Activated CD8-positive, alpha-beta memory T cell treated with anti-CD3 and anti-CD28 coated beads for 48 hours (primary cell): ENCODE data around the gene CDH4.
"Not testable (repeated sequence)": the region's sequence is repeated elsewhere in the genome, so short reads cannot be mapped to it uniquely, and the experiment has no call there.

ENCODE experiments used
- DNase-seq, 3 experiments: peaks; one replicate each; pipeline ENCODE4 v3.0.0-alpha.2; 2020; ENCODE audit warnings: low read depth in 2 of 3, low spot score in 2 of 3

CDH4 gene

DNA sequence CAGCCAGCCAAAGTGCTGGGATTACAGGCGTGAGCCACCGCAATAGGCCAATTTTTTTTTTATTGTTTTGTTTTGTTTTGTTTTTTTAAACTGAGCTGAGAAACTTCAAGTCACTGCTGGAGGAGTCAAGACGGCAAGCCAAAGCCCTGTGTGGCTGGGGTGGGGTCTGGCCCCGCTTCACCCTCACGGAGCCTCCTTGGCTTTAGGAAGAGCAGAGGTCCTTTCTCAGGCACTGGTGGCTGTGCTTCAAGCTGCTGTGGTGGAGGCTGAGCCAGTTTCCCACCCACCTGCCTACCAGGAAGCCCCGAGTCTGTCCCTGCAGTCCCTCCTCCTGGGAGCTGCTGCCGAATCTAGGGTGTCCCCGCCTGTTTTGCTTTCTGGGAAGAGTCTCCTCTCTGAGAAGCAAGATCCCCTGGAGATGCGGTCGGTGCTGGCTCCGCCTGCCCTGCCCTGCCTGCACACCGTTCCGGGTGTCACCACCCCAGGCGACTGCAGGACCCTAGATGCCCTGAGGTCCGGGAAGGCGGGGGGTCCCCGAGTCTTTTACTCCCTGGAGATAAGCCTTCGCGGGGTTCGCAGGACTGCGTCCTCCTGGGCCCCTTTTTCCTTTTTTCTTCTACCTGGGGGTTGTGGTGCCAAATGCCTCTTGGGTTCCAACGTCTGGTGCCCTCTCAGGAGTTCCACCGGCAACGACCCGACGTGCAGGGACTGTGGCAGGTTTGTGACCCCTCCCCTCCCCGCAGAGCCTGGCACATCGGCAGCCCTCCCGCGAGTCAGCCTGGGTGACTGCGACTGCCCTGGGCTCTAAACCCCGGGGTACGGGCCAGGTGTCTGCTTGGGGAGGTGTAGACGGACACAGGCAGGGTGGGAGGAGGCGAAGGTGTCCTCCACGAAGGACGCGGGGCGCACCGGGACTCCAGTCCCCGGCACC is 712.9 kb downstream of the CDH4 start:
- no peak for DNase-seq

DNA sequence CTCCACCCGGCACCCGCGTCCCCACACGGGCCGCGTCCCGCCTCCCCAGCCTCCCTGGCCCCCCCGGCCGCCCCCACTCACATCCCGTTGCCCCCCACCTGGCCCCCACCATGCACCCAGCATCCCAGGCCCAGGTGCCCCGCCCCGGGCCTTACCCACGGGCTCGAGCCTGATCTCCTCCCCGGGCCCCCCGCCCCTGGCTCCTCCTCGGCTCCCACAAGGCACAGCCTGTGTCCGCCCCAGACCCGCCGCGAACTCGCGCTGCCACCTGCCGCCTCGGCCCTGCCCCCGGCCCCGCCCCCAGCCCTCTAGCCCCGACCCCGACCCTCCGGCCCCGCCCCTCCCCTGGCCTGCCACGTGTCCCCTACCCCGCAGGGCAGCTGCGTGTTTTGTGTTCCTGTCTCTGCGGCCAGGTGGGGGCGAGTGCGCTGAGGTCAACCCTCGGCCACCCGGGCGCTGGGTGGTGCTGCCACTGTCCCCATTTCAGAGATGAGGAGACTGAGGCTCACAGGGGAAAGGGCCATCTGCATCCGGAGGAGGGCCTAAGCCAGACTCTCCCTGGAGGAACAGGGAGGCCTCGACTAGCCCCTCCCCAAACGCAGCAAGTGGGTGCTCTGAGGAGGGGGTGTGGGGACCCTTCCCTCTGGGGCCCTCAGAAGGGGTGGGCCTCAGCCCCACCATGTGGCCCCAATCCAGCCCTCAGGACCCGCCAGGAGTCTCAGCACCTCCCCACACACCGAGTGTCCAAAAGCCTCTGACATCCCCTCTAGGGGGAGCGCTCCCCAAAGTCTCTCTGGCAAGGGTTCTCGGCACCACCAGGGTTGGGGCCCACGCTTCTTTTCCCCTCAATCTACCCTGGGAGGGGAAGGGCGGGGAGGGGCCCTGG is 713.8 kb downstream of the CDH4 start:
- DNase-seq, result no peak

DNA sequence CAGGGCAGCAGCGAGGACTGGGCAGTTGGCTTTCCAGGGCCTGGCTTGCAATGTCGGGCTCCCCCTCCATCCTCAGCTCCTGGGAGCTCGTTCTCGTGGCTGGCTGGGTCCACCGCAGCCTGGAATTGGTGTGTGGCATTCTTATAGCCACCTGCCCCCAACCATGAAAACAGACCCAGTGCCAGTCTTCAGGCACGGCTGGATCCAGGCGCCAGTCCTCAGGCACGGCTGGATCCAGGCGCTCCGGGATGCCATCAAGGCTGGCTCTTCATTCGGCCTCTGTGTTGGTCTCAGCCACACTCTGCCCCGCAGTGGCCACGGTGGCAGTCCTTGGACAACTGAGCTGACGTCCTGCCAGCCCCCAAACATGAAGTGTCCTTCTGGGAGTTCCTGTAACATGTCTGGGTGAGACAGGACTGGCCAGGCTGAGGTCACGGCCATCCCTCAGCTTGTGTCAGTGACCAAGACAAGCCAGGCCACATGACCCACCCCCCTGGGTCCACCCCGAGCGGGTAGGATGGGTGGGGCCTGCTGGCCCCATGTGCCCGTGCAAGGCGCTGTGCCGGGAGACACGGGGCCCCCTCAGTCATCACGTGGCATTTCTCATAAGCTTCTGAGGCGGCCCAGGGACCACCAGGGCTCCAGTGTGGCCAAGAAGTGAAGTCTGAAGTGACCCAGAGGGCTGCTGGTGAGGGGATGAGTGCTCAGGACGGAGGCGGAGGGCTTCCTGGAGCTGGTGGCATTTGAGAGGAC is 714.6 kb downstream of the CDH4 start:
- DNase-seq, result no peak

DNA sequence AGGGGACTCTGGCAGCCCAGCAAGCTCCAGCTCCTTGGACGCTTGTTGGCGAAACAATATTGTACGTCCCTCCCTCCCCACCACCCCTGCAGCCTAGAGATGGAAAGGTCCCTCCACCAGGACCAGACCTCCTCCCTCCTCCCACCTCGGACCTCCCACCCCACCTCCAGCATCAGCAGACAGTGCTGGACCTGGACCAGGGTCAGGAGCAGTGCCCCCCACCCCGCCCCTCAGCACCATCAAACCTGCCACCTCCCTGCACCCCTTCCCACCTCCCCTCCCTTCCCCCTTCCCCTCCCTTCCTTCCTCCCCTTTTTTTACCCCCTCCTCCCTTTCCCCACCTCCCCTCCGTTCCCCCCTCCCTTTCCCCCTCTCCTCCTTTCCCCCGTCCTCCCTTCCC is 715.2 kb downstream of the CDH4 start:
- no peak for DNase-seq

DNA sequence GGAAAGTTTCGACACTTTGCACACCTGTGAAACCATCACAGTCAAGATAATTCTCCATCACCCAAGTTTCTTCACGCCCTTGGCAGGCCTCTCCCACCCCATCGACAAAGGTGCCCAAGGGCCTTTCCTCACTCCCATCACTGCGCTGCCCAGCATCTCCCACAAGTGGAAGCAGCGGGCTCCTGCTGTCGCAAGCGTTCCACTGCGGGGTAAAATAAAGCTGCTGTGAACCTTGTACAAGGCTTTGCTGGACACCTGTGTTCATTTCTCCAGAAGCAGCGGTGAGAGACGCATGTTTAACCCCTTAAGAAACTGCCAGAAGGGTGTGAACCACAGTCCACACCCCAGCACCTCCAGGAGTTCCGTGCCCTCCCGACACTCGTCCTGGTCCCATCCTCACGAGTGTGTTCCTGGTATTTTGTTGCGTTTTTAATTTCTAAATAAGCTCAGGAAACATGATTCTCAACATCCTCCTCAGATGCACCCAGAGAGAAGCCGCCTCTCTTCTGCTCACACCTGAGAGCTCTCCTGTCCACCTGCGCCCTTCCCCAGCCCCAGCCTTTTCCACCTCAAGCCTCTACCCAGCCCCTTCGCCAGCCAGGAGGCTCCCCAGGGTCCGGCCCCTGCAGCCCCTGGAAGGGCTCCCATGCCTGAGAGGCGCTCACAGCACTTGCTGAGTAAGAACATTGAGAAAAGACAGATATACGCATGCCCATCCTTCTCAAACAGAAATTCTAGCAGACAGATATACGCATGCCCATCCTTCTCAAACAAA is 716.2 kb downstream of the CDH4 start:
- no peak for DNase-seq

DNA sequence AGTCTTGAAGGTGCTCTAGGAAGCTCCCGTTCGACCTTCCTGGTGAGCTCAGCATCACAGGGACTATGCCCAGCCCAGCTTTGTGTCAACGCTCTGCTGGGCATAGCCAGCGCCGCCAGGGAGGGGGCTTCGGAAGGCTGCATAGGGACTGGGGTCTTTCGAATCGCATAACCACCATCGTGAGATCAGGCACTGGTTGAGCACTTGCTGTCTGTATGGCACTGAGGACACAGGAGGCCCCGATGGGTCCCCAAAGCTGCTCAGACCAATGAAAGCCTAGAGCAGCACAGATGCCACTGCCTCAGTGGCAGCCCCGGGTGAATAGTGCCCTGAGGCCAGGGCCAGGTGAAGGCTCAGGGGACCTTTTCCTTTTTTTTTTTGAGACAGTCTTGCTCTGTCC is 716.9 kb downstream of the CDH4 start:
- no peak for DNase-seq

DNA sequence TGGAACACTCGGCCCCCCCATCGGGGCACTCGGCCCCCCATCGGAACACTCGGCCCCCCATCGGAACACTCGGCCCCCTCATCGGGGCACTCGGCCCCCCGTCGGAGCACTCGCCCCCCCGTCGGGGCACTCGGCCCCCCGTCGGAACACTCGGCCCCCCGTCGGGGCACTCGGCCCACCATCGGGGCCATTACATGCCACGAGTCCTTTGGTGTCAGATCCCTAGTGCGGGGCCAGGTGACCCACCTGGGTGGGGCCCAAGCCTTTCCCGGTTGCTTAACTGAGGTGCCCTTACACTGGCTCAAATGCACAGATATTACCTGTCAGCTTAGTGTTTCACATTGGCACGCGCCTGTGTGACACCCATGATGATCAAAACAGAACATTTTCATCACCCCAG is 717.7 kb downstream of the CDH4 start:
- no peak for DNase-seq

DNA sequence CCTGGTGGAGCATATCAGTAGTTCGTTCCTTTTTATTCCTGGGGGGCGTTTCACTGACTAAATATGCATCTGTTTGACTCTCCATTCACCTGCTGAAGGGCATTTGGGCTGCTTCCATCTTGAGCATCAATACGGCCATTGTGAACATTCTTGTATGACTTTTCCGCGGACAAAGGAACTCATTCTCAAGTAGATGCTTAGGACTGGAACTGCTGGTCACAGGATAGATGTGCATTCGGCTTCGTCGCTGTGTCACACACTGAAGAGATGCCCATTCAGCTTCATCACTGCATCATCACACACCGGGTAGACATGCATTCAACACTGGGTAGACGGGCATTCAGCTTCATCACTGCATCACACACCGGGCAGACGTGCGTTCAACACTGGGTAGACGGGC is 718.3 kb downstream of the CDH4 start:
- DNase-seq, result no peak

DNA sequence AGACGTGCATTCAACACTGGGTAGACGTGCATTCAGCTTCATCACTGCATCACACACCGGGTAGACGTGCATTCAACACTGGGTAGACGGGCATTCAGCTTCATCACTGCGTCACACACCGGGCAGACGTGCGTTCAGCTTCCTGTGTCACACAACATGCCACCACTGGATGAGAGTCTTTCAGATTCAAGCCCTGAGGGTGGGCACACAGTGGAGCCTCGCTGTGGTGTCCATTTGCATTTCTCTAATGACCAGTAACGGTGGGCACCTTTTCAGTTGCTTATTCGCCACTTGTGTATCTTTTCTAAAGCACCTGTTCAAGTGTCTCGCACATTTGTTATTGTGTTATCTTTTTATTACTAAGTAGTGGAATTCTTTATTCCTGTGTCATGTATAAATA is 719.5 kb downstream of the CDH4 start:
- DNase-seq, result not testable (repeated sequence)

DNA sequence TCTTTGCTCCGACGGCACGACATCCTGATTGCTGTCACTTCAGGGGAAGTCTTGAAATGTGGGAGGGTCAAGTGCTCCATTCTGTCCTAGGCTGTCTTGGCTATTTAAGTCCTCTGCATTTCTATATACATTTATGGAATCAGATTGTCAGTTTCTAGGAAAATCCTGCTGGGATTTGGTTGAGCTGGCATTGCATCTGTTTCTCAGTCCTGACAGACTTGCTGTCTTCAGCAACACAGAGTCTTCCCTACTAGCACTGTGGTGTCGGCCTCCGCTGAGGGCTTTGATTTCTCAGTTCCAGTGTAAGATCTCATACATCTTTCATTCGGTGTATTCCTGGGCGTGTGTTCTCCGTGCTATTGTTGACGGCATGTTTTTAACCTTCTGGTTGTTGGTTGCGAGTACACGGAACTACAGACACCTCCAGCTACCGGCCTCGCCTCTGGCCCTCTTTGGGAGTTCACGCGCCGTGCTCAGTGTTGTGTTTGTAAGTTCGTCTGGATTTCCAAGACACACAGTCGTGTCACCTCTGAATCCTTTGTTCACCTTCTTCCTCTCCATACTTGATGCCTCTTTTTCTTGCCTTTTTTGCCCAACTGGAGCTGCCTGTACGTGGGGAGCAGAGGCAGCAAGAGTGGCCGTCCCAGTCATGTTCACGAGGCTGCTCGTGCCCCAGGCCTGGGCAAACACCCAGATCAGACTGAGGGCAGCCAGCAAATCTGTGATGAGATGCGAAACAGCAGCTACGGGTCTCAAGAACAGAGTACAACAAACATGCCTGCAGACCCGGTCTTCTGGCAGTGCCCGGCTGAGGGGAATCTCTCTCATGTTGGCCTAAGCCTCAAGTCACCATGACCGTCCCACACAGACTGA is 720.8 kb downstream of the CDH4 start:
- DNase-seq, result no peak

DNA sequence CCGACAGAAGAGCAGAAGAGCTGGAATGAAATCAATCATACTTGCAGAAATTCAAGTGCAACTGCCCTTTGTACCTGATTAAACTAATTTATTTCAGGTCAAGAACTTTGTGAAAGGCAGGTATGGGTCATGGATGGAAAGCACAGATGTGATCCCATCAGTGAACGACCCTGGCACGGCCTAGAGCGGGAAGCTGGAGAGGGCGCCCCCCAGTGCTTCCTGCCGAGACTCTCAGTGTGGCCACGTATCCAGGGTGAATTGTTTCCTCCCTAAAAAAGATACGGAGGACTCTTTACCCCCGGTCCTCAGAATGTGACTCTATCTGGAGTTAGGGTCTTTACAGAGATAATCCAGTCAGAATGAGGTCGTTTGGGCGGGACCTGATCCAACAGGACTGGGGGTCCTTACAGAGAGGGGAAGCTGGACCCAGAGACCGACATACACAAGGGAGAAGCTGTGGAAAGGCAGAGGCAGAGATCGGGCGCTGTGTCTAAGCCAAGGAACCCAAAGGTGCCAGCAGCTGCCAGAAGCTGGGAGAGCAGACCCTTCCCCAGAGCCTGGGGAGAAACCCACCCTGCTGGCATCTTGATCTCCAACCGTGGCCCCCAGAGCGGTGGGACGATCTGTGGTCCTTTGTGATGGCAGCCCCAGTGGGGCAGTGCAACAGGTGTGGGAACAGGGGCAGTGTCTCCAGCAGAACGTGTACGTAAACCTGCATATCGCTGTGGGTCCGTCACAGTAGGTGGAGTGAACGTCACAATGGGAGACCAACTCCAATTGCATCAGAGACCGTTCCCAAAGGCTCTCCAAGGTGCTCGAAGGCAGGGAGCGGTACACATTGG is 721.7 kb downstream of the CDH4 start:
- no peak for DNase-seq

DNA sequence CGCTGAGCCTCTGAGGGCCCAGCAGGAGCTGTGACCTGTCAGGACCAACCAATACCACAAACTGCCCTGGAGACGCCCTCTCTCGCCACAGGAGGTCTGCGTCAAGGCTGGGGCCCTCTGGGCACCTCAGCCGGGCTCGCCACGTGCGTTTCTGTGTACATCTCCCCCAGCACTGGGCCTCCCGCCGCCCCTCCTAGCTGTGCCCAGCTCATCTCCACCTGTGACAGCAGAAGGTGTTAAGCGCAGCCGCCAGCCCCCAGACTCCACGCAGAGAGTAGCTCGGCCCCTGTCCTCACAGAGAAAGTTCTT is 722.2 kb downstream of the CDH4 start:
- DNase-seq, result no peak

DNA sequence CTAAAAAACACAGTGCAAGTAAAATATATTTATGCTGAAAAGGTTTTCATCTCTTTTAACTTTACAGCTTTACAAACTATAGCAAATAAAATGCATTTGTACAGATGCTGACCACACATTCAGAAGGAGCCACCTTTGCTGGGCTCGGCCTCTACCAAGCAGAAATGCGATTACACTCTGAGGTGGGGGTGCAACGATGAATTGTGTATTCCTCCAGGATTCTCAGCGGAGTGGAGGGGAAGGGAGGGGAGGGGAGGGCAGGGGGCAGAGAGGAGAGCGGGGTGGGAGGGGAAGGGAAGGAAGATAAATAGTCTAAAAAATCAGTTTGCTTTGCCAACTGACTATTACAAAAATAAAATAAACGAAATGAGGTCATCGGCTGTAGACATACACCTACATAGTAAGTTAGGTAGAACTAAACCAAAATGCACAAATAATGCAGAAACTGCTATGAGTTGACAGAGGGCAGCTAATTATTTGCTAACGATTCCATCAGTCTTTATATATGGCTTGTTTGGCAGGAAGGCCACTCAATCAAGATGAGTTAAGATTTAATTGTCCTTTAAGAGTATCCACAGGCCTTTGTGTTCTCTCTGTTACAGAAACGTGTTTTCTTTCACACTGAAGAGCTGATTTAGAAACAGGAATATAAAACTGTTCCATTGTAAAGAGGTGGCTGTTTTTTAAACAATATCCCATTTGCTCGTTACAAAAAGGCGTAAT is 723.5 kb downstream of the CDH4 start:
- DNase-seq, result no peak

DNA sequence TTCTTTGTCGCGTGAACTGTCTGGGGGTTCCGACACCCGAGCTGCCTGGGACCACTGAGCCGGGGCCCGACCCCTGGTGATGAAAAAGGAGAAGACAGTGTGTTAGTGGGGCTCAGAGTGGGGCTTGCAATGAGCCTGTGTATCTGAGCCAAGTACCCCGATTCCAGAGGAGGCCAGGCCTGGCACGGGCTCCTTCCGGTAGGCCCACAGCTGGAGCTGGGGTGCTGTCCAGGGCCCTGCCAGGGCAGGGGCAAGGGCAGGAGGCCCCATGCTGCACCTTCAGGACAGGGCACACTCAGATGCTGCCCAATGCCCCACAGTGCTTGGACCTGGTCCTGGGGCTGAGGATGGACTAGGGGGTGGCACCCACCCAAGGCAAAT is 724.2 kb downstream of the CDH4 start:
- no peak for DNase-seq

DNA sequence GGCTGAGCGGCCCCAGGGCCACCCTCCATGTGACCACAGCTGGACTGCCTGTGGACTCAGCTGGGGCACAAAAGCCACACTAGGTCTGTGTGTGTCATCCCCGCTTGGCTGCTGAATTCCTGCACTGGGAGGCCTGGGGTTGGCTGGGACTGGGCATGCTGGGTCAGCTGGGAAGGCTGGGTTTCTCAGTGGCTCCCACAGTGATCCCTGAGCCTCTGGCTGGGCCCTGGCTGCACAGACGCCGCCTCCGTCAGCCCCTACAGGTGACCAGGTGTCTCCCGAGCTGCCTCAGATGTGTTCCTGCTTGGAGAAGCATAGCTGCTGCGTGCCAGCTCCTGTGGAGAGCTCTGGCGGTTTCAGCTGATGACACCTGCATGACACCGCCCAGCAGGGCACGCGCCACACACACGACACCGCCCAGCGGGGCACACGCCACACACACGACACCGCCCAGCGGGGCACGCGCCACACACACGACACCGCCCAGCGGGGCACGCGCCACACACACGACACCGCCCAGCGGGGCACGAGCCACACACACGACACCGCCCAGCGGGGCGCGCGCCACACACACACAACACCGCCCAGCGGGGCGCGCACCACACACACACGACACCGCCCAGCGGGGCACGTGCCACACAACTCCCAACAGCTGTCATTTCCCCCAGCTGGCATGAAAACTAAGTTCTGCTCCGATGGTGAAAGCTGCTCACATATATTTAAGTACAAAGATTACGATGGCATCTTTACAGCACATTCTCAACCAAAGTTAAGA is 724.8 kb downstream of the CDH4 start:
- no peak for DNase-seq

DNA sequence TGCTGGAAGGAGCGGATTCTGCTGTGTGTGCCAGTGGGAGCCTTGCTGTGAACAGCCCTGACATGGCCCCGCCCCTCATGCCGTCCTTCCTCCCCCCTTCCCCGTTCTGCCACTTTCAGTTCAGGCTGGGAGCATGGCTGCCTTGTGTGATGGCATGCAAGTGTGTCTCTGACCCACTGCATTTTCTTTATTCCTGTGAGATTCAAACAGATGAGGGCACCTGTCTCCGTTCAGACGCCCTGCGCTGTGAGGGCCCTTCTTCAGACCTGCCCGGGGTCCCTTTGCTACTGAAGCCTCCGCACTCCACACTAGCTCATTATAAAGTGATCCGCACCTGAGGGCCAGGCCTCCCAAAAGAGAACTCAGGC is 725.3 kb downstream of the CDH4 start:
- DNase-seq, result no peak

DNA sequence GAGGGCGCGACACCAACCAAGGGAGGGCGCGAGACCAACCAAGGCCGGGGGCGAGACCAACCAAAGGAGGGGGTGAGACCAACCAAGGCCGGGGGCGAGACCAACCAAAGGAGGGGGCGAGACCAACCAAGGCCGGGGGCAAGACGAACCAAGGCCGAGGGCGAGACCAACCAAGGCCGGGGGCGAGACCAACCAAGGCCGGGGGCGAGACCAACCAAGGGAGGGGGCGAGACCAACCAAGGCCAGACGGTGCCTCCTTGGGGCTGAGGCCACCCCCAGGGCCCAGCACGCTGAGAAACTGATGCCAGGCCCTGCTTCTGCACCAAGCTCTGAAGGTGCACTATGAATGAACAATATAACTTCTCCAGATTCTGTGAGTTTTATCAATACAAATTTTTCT is 726.4 kb downstream of the CDH4 start:
- no peak for DNase-seq

DNA sequence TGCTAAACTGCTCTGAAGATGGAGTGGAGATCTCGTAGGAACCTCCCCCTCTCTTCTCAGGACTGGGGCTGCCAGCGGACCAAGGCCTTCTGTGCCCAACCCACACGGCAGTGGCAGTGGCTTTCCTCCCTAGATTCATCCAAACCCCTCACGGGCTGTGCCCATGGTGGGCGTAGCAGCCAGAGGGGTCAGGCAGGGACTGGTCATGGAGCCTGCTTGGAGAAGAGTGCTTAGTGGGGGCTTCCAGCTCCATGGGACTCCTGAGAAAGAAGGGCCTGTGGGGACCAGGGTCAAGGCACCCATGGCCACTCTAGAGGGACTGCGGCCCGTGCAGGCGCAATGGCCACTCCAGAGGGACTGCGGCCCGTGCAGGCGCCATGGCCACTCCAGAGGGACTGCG is 727.0 kb downstream of the CDH4 start:
- DNase-seq, result no peak
